Measurements from ENCODE around the gene C9orf85. TPM values are rescaled to one million over a fixed set of nuclear protein-coding genes. Genes with fewer than 3 reads are reported as not detected.
"Not testable (repeated sequence)": the region's sequence is repeated elsewhere in the genome, so short reads cannot be mapped to it uniquely, and the experiment has no call there.

The C9orf85 gene
- total RNA-seq, 1 donor from 2014 or later = 18.3 TPM

DNA sequence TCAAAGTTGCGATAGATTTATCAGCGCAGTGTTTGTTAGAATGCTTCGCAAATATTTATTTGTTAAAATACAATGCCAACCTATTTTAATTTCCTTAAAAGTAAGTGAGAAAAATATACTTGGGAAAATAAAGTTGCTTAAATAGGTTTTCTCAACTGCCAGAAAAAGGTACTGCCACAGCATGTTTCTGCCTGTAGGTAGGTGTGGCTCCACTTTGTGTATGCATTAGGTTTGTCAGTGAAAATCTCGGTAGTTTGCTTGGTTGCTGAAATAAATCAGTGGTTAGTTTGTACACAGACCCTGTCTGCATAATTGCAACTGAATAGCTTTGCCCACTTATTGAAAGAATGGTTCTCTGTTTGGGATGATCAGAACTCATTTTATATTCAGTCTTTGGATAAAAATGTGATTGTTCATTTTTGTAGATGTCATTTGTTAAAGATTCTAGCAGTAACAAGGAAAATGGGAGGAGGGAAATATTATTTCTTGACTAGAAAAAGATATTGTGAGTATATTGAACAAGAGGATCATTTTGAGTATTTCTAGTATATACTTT lies 25.7 kb downstream of the C9orf85 start:
- H3K27ac ChIP-seq (ENCODE audit: low read depth, low read length) = no peak overlapping the region
- peaks cover 4 to 11% (median 4%) of the 10 kb centered on the region in 3 donors for H3K4me1 ChIP-seq (ENCODE audit: control insufficient read depth in 3 of 3, insufficient read depth in 3 of 3, low read length in 3 of 3)
- H3K4me3 ChIP-seq (ENCODE audit: low read length in 3 of 3) = no peak overlapping the region
- no peaks in the 10 kb centered on the region for H3K9me3 ChIP-seq (ENCODE audit: control insufficient read depth in 3 of 3, low read length in 3 of 3)
- no peak overlapping the region for H3K9ac ChIP-seq (ENCODE audit: low read depth in 1 of 3, low read length in 3 of 3)
- H3K36me3 ChIP-seq (ENCODE audit: control insufficient read depth in 3 of 3, insufficient read depth in 3 of 3, low read length in 3 of 3) = no peaks in the 10 kb centered on the region
- H3K27me3 ChIP-seq (ENCODE audit: control insufficient read depth in 3 of 3, insufficient read depth in 3 of 3, low read length in 3 of 3) = no peaks in the 10 kb centered on the region

DNA sequence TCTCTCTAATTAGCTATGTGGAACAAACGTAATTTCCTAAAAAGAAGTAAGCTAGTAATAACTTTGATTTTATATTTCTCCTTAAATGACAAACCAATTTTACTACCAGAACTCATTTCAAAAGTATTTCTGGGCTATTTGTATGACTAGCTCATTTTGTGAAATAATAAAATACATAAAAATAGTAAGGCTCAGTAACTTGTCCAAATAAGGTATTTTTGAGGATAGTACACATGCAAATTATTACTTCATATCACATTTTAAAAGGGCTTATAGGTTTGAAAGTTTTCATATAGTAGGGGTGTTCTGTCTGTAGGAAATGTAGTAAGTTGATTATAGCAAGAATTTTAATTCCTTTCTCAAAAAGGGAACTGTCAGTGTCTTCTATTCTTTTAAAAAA lies 26.5 kb downstream of the C9orf85 start:
- H3K9me3 ChIP-seq (ENCODE audit: control insufficient read depth in 3 of 3, low read length in 3 of 3) = no peaks in the 10 kb centered on the region
- no peak overlapping the region for H3K4me3 ChIP-seq (ENCODE audit: low read length in 3 of 3)
- H3K4me1 ChIP-seq (ENCODE audit: control insufficient read depth in 3 of 3, insufficient read depth in 3 of 3, low read length in 3 of 3) = peaks cover 6 to 14% (median 10%) of the 10 kb centered on the region in 3 donors
- no peak overlapping the region for H3K9ac ChIP-seq (ENCODE audit: low read depth in 1 of 3, low read length in 3 of 3)
- no peaks in the 10 kb centered on the region for H3K27me3 ChIP-seq (ENCODE audit: control insufficient read depth in 3 of 3, insufficient read depth in 3 of 3, low read length in 3 of 3)
- H3K36me3 ChIP-seq (ENCODE audit: control insufficient read depth in 3 of 3, insufficient read depth in 3 of 3, low read length in 3 of 3) = no peaks in the 10 kb centered on the region
- H3K27ac ChIP-seq (ENCODE audit: low read depth, low read length) = no peak overlapping the region

DNA sequence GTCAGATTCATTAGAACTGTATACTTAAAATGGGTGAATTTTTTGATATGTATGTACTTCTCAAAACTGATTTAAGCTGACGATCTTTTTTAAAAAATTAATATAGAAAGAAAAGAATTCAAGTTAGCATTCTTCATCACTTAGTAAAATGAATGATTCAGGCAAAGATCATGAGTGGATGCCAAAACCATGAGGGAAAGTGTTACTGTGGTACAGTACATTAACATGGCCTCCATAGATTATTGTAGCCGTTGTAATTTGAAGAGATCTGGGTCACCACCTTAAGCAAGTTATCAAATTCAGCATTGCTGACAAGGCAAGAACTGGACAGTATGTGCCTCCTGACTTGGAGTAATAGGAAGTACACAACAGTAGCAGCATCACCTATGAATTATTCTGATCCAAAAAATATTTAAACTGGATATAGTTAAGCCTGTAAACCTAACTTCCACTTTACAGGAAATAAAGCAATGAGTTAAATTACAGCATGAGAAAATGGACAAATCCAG lies 29.7 kb downstream of the C9orf85 start:
- Histone ChIP-seq H3K4me3 (ENCODE audit: low read length in 3 of 3) (no peak overlapping the region), H3K27me3 (ENCODE audit: control insufficient read depth in 3 of 3, insufficient read depth in 3 of 3, low read length in 3 of 3) (no peaks in the 10 kb centered on the region), H3K9me3 (ENCODE audit: control insufficient read depth in 3 of 3, low read length in 3 of 3) (no peaks in the 10 kb centered on the region), H3K9ac (ENCODE audit: low read depth in 1 of 3, low read length in 3 of 3) (no peak overlapping the region), H3K4me1 (ENCODE audit: control insufficient read depth in 3 of 3, insufficient read depth in 3 of 3, low read length in 3 of 3) (peaks cover 14 to 17% (median 15%) of the 10 kb centered on the region in 3 donors), H3K36me3 (ENCODE audit: control insufficient read depth in 3 of 3, insufficient read depth in 3 of 3, low read length in 3 of 3) (no peaks in the 10 kb centered on the region), H3K27ac (ENCODE audit: low read depth, low read length) (no peak overlapping the region)

DNA sequence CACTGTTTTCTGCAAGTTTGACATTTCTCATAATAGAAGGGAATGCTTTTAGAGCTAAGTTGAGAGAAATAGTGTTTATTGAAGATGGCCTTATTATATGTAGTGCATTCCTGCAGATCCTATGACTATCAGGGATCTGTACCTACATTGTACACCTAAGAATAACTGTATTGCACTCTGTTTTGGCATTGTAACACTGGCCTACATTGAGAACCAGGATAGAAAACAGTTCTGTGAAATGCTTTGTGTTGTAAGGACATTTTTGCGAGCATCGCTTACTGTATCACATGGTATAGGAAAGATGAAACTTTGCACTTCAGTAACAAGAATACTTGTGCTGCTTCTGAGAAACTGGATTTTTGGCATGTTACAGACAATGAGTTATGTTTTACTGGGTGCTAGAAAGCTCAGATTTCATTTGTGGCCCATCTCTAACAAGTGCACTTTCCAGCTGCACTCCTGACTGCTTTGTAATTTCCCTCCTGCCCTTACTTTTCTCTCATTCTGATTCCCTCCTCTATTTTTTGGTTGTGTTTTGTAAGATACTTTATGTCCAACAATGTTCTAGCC lies 30.6 kb downstream of the C9orf85 start:
- Histone ChIP-seq H3K4me1 (ENCODE audit: control insufficient read depth in 3 of 3, insufficient read depth in 3 of 3, low read length in 3 of 3) (peaks cover 14 to 16% (median 15%) of the 10 kb centered on the region in 3 donors), H3K4me3 (ENCODE audit: low read length in 3 of 3) (no peak overlapping the region), H3K36me3 (ENCODE audit: control insufficient read depth in 3 of 3, insufficient read depth in 3 of 3, low read length in 3 of 3) (no peaks in the 10 kb centered on the region), H3K9ac (ENCODE audit: low read depth in 1 of 3, low read length in 3 of 3) (no peak overlapping the region), H3K9me3 (ENCODE audit: control insufficient read depth in 3 of 3, low read length in 3 of 3) (no peaks in the 10 kb centered on the region), H3K27ac (ENCODE audit: low read depth, low read length) (peak overlapping the region; percentile 16), H3K27me3 (ENCODE audit: control insufficient read depth in 3 of 3, insufficient read depth in 3 of 3, low read length in 3 of 3) (no peaks in the 10 kb centered on the region)

DNA sequence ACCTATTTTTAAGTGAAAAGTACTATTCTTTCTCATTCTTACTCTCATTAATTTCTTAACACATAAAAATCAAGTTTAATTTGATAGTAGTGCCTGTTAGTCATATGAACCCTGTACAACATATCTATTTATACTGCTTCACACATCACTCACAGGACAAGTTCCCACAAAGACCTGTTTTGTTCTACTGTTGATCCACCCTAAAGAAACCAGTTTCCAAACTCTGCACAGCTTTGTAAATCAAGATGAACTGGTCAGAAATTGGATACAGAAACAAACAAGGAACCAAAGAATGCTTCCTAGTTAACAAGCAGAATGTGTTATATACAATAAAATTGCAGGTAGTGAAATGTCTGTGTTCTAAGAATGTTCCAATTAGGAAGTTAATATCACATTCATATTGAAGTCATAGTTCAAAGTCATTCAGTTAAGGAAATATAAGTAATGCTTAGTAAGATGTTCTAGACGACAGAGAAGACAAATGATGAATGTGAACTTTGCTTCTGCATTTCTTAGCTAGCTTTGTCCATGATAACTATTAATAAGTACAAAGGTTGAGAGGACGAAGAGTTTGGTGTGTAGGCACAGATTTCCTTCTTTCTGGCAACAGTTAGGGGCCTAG lies 33.4 kb downstream of the C9orf85 start:
- H3K4me3 ChIP-seq (ENCODE audit: low read length in 3 of 3) = no peak overlapping the region
- no peaks in the 10 kb centered on the region for H3K9me3 ChIP-seq (ENCODE audit: control insufficient read depth in 3 of 3, low read length in 3 of 3)
- H3K36me3 ChIP-seq (ENCODE audit: control insufficient read depth in 3 of 3, insufficient read depth in 3 of 3, low read length in 3 of 3) = no peaks in the 10 kb centered on the region
- no peaks in the 10 kb centered on the region for H3K27me3 ChIP-seq (ENCODE audit: control insufficient read depth in 3 of 3, insufficient read depth in 3 of 3, low read length in 3 of 3)
- H3K9ac ChIP-seq (ENCODE audit: low read depth in 1 of 3, low read length in 3 of 3) = no peak overlapping the region
- H3K27ac ChIP-seq (ENCODE audit: low read depth, low read length) = peak overlapping the region; percentile 11
- peaks cover 14 to 16% (median 15%) of the 10 kb centered on the region in 3 donors for H3K4me1 ChIP-seq (ENCODE audit: control insufficient read depth in 3 of 3, insufficient read depth in 3 of 3, low read length in 3 of 3)

DNA sequence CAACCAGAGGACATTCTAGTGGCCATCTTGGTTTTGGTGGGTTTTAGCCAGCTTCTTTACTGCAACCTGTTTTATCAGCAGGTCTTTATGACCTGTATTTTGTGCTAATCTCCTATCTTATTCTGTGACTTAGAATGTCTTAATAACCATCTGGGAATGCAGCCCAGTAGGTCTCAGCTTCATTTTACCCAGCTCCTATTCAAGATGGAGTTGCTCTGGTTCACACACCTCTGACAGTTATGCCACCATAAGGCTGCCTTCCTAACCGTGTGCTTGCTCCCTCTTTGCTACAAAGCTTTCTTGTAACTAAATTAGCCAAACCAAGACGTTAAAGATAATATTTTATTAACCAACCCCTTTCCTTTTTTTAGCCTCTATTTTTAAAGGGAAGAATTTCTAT lies 43.2 kb downstream of the C9orf85 start:
- H3K4me3 ChIP-seq (ENCODE audit: low read length in 3 of 3); H3K27me3 ChIP-seq (ENCODE audit: control insufficient read depth in 3 of 3, insufficient read depth in 3 of 3, low read length in 3 of 3); H3K27ac ChIP-seq (ENCODE audit: low read depth, low read length); H3K9ac ChIP-seq (ENCODE audit: low read depth in 1 of 3, low read length in 3 of 3); H3K36me3 ChIP-seq (ENCODE audit: control insufficient read depth in 3 of 3, insufficient read depth in 3 of 3, low read length in 3 of 3); H3K4me1 ChIP-seq (ENCODE audit: control insufficient read depth in 3 of 3, insufficient read depth in 3 of 3, low read length in 3 of 3); H3K9me3 ChIP-seq (ENCODE audit: control insufficient read depth in 3 of 3, low read length in 3 of 3): not testable (repeated sequence)

DNA sequence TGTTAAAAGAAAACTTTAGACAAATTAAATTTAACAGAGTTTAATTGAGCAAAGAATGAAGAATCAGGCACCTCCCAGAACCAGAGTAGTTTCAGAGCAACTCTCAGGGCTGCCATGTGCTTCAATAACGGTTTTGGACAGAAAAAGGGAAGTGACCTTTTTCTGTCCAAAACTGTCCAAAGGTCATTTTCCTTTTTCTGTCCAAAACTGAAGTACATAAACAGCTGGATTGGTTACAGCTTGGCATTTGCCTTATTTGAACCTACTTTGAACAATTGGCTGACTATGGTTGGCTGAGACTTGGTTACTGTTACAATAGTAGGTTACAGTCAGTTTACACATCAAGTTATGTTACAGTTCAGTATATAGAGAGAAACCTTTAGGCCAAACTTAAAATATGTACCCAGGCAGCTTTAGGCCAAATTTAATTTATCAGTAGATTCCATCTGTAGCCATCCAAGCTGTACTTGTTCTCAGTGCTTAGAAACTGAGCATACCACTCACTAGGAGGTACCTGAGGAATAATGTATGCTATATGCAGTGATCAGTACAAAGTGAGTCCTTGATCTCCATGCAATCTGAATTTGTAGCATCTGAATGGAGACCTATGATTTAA lies 44.0 kb downstream of the C9orf85 start:
- Histone ChIP-seq H3K36me3 (ENCODE audit: control insufficient read depth in 3 of 3, insufficient read depth in 3 of 3, low read length in 3 of 3) (no peaks in the 10 kb centered on the region), H3K4me1 (ENCODE audit: control insufficient read depth in 3 of 3, insufficient read depth in 3 of 3, low read length in 3 of 3) (no peaks in the 10 kb centered on the region), H3K4me3 (ENCODE audit: low read length in 3 of 3) (no peak overlapping the region), H3K27ac (ENCODE audit: low read depth, low read length) (no peak overlapping the region), H3K9me3 (ENCODE audit: control insufficient read depth in 3 of 3, low read length in 3 of 3) (no peaks in the 10 kb centered on the region), H3K27me3 (ENCODE audit: control insufficient read depth in 3 of 3, insufficient read depth in 3 of 3, low read length in 3 of 3) (no peaks in the 10 kb centered on the region), H3K9ac (ENCODE audit: low read depth in 1 of 3, low read length in 3 of 3) (no peak overlapping the region)

DNA sequence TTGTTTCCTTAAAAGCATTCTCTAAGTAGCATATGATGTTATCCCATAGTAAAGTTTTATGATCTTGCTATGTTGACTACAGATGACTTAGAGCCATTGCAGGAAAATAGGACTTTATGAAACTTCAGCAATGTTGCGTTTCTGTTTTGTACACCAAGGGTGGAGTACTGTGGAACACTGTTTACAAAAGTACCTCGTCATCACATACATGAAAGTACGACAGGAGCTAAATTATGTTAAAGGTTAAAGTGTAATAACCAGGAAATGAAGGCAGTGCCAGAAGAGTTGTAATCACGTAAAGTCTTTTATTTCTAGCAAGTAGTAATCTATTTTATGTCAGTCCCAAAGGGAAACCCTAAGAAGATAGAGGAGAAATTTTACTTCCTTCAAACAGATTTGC lies 50.9 kb downstream of the C9orf85 start:
- H3K9ac ChIP-seq (ENCODE audit: low read depth in 1 of 3, low read length in 3 of 3) = no peak overlapping the region
- no peaks in the 10 kb centered on the region for H3K4me1 ChIP-seq (ENCODE audit: control insufficient read depth in 3 of 3, insufficient read depth in 3 of 3, low read length in 3 of 3)
- H3K9me3 ChIP-seq (ENCODE audit: control insufficient read depth in 3 of 3, low read length in 3 of 3) = no peaks in the 10 kb centered on the region
- H3K36me3 ChIP-seq (ENCODE audit: control insufficient read depth in 3 of 3, insufficient read depth in 3 of 3, low read length in 3 of 3) = peaks cover 0 to 5% (median 0%) of the 10 kb centered on the region in 3 donors
- no peaks in the 10 kb centered on the region for H3K27me3 ChIP-seq (ENCODE audit: control insufficient read depth in 3 of 3, insufficient read depth in 3 of 3, low read length in 3 of 3)
- no peak overlapping the region for H3K27ac ChIP-seq (ENCODE audit: low read depth, low read length)
- no peak overlapping the region for H3K4me3 ChIP-seq (ENCODE audit: low read length in 3 of 3)

DNA sequence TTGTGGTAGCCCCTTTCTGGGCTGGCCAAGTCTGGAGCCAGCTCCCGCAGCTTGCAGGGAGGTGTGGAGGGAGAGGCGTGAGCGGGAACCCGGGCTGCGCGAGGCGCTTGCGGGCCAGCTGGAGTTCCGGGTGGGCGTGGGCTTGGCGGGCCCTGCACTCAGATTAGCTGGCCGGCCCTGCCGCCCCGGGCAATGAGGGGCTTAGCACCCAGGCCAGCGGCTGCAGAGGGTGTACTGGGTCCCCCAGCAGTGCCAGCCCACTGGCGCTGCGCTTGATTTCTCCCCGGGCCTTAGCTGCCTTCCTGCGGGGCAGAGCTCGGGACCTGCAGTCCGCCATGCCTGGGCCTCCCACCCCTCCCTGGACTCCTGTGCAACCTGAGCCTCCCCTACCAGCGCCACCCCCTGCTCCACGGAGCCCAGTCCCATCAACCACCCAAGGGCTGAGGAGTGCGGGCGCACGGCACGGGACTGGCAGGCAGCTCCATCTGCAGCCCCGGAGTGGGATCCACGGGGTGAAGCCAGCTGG lies 52.1 kb downstream of the C9orf85 start:
- not testable (repeated sequence) for H3K4me3 ChIP-seq (ENCODE audit: low read length in 3 of 3); H3K9me3 ChIP-seq (ENCODE audit: control insufficient read depth in 3 of 3, low read length in 3 of 3); H3K9ac ChIP-seq (ENCODE audit: low read depth in 1 of 3, low read length in 3 of 3); H3K27me3 ChIP-seq (ENCODE audit: control insufficient read depth in 3 of 3, insufficient read depth in 3 of 3, low read length in 3 of 3); H3K4me1 ChIP-seq (ENCODE audit: control insufficient read depth in 3 of 3, insufficient read depth in 3 of 3, low read length in 3 of 3); H3K36me3 ChIP-seq (ENCODE audit: control insufficient read depth in 3 of 3, insufficient read depth in 3 of 3, low read length in 3 of 3); H3K27ac ChIP-seq (ENCODE audit: low read depth, low read length)

DNA sequence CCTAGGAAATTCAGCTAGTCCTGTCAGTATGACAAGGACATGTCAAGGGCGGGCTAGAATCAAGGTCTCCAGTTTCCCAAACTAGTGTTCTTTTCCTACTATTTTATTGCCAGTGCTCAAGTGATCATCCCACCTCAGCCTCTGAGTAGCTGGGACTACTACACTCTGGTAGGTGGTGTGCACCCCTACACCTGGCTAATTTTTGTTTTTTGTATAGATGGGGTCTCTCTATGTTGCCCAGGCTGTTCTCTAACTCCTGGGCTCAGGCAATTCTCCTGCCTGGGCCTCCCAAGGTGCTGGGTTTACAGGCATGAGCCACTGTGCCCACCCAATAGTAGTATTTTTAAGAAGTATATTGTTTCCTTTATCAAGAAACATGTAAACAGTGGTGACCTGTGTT lies 54.0 kb downstream of the C9orf85 start:
- Histone ChIP-seq H3K4me3 (ENCODE audit: low read length in 3 of 3) (no peak overlapping the region), H3K9ac (ENCODE audit: low read depth in 1 of 3, low read length in 3 of 3) (no peak overlapping the region), H3K27me3 (ENCODE audit: control insufficient read depth in 3 of 3, insufficient read depth in 3 of 3, low read length in 3 of 3) (no peaks in the 10 kb centered on the region), H3K4me1 (ENCODE audit: control insufficient read depth in 3 of 3, insufficient read depth in 3 of 3, low read length in 3 of 3) (no peaks in the 10 kb centered on the region), H3K27ac (ENCODE audit: low read depth, low read length) (no peak overlapping the region), H3K36me3 (ENCODE audit: control insufficient read depth in 3 of 3, insufficient read depth in 3 of 3, low read length in 3 of 3) (peaks cover 0 to 7% (median 2%) of the 10 kb centered on the region in 3 donors), H3K9me3 (ENCODE audit: control insufficient read depth in 3 of 3, low read length in 3 of 3) (peaks cover 0 to 2% (median 0%) of the 10 kb centered on the region in 3 donors)
